Activated CD4-positive, CD25-positive, alpha-beta regulatory T cell (primary cell): ENCODE measurements around the gene POLR1A.

Source experiments
- DNase-seq, 4 experiments: peaks; one replicate each; lab custom pipeline; 2025; lab: John Stamatoyannopoulos, UW

The POLR1A gene

GRCh38 chr2:86097114-86097896 is 8.4 kb downstream of the POLR1A start:
- DNase-seq, result no peak

- DNase-seq, result no peak
These were observed 11.5 kb downstream of the POLR1A start for GRCh38 chr2:86094229-86094628.

- no peak for DNase-seq
These were observed 17.5 kb downstream of the POLR1A start for GRCh38 chr2:86087936-86088850.

- no peak for DNase-seq
These were observed 22.9 kb downstream of the POLR1A start for GRCh38 chr2:86082756-86083155.

- no peak for DNase-seq
These were observed 24.0 kb downstream of the POLR1A start for GRCh38 chr2:86081724-86082123.

GRCh38 chr2:86079981-86080911 is 25.4 kb downstream of the POLR1A start:
- peak; percentile 48 to 73 (median 61) for DNase-seq

- DNase-seq, result no peak
These were observed 26.7 kb downstream of the POLR1A start for GRCh38 chr2:86078774-86079545.

- DNase-seq, result no peak
These were observed 29.8 kb downstream of the POLR1A start for GRCh38 chr2:86075886-86076285.

GRCh38 chr2:86074811-86075210 is 30.9 kb downstream of the POLR1A start:
- no peak for DNase-seq

GRCh38 chr2:86074256-86074655 is 31.4 kb downstream of the POLR1A start:
- DNase-seq, result no peak

GRCh38 chr2:86073225-86073624 is 32.5 kb downstream of the POLR1A start:
- DNase-seq, result no peak

GRCh38 chr2:86072271-86072858 is 33.3 kb downstream of the POLR1A start:
- no peak for DNase-seq

GRCh38 chr2:86070868-86071267 is 34.8 kb downstream of the POLR1A start:
- DNase-seq, result no peak

- DNase-seq, result no peak
These were observed 35.8 kb downstream of the POLR1A start for GRCh38 chr2:86069783-86070339.

GRCh38 chr2:86069091-86069685 is 36.5 kb downstream of the POLR1A start:
- DNase-seq, result no peak

- DNase-seq, result no peak
These were observed 37.0 kb downstream of the POLR1A start for GRCh38 chr2:86068648-86069047.

GRCh38 chr2:86068136-86068588 is 37.5 kb downstream of the POLR1A start:
- DNase-seq, result peak in 3 of 4 experiments; percentile 12 to 17 (median 12)

- DNase-seq, result no peak
These were observed 38.8 kb downstream of the POLR1A start for GRCh38 chr2:86066915-86067314.

- no peak for DNase-seq
These were observed 39.6 kb downstream of the POLR1A start for GRCh38 chr2:86066007-86066578.
